HepG2 (cell line): Measurements from ENCODE around the gene PITX3. TPM values are rescaled to one million over a fixed set of nuclear protein-coding genes. Genes with fewer than 3 reads are reported as not detected.

Source experiments
- ARID2 ChIP-seq: sonication (generic); formaldehyde crosslinking; IDR thresholded peaks from 2 replicates; pipeline ENCODE4 v1.8.1; 2022; ENCODE audit warnings: mild to moderate bottlenecking, missing genetic modification reagents, borderline replicate concordance
- DNMT3B ChIP-seq: conservative IDR thresholded peaks from 2 replicates; pipeline ENCODE4 v1.6.1; 2016; ENCODE audit warnings: missing biosample characterization, control low read depth
- KLF9 ChIP-seq: IDR thresholded peaks from 2 replicates; pipeline ENCODE4 v1.6.1; 2016; ENCODE audit warnings: low read depth
- MAZ ChIP-seq, 2 experiments: sonication (generic) in 1 of 2; formaldehyde crosslinking in 1 of 2; IDR thresholded peaks; 2 replicates each; pipeline versions ENCODE4 v1.5.0 to v1.6.1; 2012 to 2020; ENCODE audit warnings: low read depth in 2 of 2, mild to moderate bottlenecking in 2 of 2, borderline replicate concordance in 1 of 2, improper control_type of control experiment in 1 of 2, low read length in 1 of 2, missing genetic modification reagents in 1 of 2, moderate library complexity in 1 of 2
- MTA1 ChIP-seq: sonication (generic); formaldehyde crosslinking; IDR thresholded peaks from 2 replicates; pipeline ENCODE4 v1.4.0; 2020; ENCODE audit warnings: missing genetic modification reagents, mild to moderate bottlenecking, borderline replicate concordance
- NCOA5 ChIP-seq: sonication (generic); formaldehyde crosslinking; IDR thresholded peaks from 2 replicates; pipeline ENCODE4 v1.4.0; 2020; ENCODE audit warnings: missing genetic modification reagents
- ZNF251 ChIP-seq: sonication (generic); formaldehyde crosslinking; IDR thresholded peaks from 2 replicates; pipeline ENCODE4 v1.9.0; 2021; ENCODE audit warnings: mild to moderate bottlenecking, missing genetic modification reagents
- ZNF44 ChIP-seq: sonication (generic); formaldehyde crosslinking; IDR thresholded peaks from 2 replicates; pipeline ENCODE4 v1.5.1; 2020; ENCODE audit warnings: mild to moderate bottlenecking, missing genetic modification reagents
- ZSCAN29 ChIP-seq: sonication (generic); formaldehyde crosslinking; conservative IDR thresholded peaks from 2 replicates; pipeline ENCODE4 v1.4.0; 2020; ENCODE audit warnings: mild to moderate bottlenecking, missing genetic modification reagents
- polyA plus RNA-seq, 8 experiments: library from polyadenylated mRNA; depleted of rRNA in 3 of 8; stranded (reverse) in 7 of 8; unstranded in 1 of 8; fragments of >200 nt; fragmentation: Illumina TruSeq in 4 of 8; extraction: Trizol in 4 of 8; gene quantifications; 2 replicates each; pipeline versions ENCODE4 v1.2.1 to v1.2.3, GENCODE V29; 2011 to 2016; ENCODE audit warnings: low read depth in 4 of 8, missing spikeins in 1 of 8, mixed read lengths in 1 of 8; ENCODE audit not compliant: insufficient read depth in 1 of 8
- total RNA-seq, 5 experiments: library from RNA; depleted of rRNA; stranded (reverse); fragments of >200 nt; fragmentation: Illumina TruSeq; extraction: Trizol; gene quantifications; 2 replicates each; pipeline ENCODE4 v1.2.3, GENCODE V29; 2016; ENCODE audit warnings: low read depth in 1 of 5
- TF ChIP-seq, protein P1 (sequence below): IDR thresholded peaks from 2 replicates; pipeline ENCODE4 v1.6.1; 2016; ENCODE audit warnings: mild to moderate bottlenecking
- TF ChIP-seq, protein P2 (sequence below): IDR thresholded peaks from 2 replicates; pipeline ENCODE4 v1.6.1; 2016
- TF ChIP-seq, protein P3 (sequence below): sonication (generic); formaldehyde crosslinking; IDR thresholded peaks from 2 replicates; pipeline ENCODE4 v1.9.0; 2022; ENCODE audit warnings: missing genetic modification reagents, mild to moderate bottlenecking, borderline replicate concordance
- TF ChIP-seq, protein P4 (sequence below): sonication (generic); formaldehyde crosslinking; IDR thresholded peaks from 2 replicates; pipeline ENCODE4 v1.8.1; 2022; ENCODE audit warnings: low read depth, mild to moderate bottlenecking, missing genetic modification reagents
- TF ChIP-seq, protein P5 (sequence below): sonication (generic); formaldehyde crosslinking; IDR thresholded peaks from 2 replicates; pipeline ENCODE4 v1.4.0; 2020; ENCODE audit warnings: missing genetic modification reagents
- TF ChIP-seq, protein P6 (sequence below): IDR thresholded peaks from 2 replicates; pipeline ENCODE4 v1.6.1; 2016
- TF ChIP-seq, protein P7 (sequence below): sonication (generic); formaldehyde crosslinking; IDR thresholded peaks from 2 replicates; pipeline ENCODE4 v1.8.0; 2022; ENCODE audit warnings: mild to moderate bottlenecking, missing genetic modification reagents, moderate library complexity
- TF ChIP-seq, protein P8 (sequence below): sonication (generic); formaldehyde crosslinking; IDR thresholded peaks from 2 replicates; pipeline ENCODE4 v1.8.0; 2022; ENCODE audit warnings: mild to moderate bottlenecking, missing genetic modification reagents, borderline replicate concordance

PITX3 gene
- total and polyA plus RNA-seq, 2 of the 13 experiments (the other 11 are each of a cell fraction or from before 2014, with no cell fraction given): not detected

DNA sequence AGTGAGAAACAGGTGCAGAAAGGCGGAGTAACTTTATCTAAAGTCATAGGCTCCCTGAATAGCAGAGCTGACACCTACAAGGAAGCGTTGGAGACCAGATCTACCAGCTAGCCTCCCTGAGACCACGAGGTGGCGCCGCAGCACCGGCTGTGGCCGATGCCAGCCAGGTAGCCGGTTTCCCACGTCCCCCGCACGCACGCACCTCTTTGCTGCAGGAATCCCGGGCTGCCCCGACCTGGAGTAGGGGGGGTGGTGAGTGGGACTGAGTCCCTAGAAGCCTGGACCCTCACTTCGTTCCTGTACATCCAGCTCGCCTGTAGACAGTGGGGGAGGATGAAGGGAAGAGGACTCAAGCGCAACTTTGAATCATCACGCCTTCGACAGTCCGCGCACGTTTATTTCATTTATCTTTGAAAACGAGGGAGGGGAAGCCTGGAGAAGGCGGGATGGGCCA lies 11.5 kb downstream of the PITX3 start (continued):
- TF ChIP-seq, protein P1, sequence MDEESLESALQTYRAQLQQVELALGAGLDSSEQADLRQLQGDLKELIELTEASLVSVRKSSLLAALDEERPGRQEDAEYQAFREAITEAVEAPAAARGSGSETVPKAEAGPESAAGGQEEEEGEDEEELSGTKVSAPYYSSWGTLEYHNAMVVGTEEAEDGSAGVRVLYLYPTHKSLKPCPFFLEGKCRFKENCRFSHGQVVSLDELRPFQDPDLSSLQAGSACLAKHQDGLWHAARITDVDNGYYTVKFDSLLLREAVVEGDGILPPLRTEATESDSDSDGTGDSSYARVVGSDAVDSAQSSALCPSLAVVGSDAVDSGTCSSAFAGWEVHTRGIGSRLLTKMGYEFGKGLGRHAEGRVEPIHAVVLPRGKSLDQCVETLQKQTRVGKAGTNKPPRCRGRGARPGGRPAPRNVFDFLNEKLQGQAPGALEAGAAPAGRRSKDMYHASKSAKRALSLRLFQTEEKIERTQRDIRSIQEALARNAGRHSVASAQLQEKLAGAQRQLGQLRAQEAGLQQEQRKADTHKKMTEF (CRISPR knock-in tag): peak; percentile 44; the same call in 1 of the 2 replicates
- TF ChIP-seq ARID2 (CRISPR knock-in tag): no peak
- TF ChIP-seq, protein P2, sequence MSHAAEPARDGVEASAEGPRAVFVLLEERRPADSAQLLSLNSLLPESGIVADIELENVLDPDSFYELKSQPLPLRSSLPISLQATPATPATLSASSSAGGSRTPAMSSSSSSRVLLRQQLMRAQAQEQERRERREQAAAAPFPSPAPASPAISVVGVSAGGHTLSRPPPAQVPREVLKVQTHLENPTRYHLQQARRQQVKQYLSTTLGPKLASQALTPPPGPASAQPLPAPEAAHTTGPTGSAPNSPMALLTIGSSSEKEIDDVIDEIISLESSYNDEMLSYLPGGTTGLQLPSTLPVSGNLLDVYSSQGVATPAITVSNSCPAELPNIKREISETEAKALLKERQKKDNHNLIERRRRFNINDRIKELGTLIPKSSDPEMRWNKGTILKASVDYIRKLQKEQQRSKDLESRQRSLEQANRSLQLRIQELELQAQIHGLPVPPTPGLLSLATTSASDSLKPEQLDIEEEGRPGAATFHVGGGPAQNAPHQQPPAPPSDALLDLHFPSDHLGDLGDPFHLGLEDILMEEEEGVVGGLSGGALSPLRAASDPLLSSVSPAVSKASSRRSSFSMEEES (CRISPR knock-in tag): no peak
- no peak for TF ChIP-seq ZSCAN29 (CRISPR knock-in tag)
- TF ChIP-seq MTA1 (CRISPR knock-in tag): peak; percentile 28; the same call in 1 of the 2 replicates
- no peak for TF ChIP-seq NCOA5
- TF ChIP-seq, protein P3, sequence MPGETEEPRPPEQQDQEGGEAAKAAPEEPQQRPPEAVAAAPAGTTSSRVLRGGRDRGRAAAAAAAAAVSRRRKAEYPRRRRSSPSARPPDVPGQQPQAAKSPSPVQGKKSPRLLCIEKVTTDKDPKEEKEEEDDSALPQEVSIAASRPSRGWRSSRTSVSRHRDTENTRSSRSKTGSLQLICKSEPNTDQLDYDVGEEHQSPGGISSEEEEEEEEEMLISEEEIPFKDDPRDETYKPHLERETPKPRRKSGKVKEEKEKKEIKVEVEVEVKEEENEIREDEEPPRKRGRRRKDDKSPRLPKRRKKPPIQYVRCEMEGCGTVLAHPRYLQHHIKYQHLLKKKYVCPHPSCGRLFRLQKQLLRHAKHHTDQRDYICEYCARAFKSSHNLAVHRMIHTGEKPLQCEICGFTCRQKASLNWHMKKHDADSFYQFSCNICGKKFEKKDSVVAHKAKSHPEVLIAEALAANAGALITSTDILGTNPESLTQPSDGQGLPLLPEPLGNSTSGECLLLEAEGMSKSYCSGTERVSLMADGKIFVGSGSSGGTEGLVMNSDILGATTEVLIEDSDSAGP (CRISPR knock-in tag): peak; percentile 52; the same call in 1 of the 2 replicates
- no peak for TF ChIP-seq DNMT3B (CRISPR knock-in tag)
- TF ChIP-seq, protein P4, sequence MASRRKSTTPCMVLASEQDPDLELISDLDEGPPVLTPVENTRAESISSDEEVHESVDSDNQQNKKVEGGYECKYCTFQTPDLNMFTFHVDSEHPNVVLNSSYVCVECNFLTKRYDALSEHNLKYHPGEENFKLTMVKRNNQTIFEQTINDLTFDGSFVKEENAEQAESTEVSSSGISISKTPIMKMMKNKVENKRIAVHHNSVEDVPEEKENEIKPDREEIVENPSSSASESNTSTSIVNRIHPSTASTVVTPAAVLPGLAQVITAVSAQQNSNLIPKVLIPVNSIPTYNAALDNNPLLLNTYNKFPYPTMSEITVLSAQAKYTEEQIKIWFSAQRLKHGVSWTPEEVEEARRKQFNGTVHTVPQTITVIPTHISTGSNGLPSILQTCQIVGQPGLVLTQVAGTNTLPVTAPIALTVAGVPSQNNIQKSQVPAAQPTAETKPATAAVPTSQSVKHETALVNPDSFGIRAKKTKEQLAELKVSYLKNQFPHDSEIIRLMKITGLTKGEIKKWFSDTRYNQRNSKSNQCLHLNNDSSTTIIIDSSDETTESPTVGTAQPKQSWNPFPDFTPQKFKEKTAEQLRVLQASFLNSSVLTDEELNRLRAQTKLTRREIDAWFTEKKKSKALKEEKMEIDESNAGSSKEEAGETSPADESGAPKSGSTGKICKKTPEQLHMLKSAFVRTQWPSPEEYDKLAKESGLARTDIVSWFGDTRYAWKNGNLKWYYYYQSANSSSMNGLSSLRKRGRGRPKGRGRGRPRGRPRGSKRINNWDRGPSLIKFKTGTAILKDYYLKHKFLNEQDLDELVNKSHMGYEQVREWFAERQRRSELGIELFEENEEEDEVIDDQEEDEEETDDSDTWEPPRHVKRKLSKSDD (CRISPR knock-in tag): no peak
- TF ChIP-seq, protein P5, sequence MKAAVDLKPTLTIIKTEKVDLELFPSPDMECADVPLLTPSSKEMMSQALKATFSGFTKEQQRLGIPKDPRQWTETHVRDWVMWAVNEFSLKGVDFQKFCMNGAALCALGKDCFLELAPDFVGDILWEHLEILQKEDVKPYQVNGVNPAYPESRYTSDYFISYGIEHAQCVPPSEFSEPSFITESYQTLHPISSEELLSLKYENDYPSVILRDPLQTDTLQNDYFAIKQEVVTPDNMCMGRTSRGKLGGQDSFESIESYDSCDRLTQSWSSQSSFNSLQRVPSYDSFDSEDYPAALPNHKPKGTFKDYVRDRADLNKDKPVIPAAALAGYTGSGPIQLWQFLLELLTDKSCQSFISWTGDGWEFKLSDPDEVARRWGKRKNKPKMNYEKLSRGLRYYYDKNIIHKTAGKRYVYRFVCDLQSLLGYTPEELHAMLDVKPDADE (CRISPR knock-in tag): no peak
- TF ChIP-seq MAZ (IDR thresholded peaks at IDR 0.05; ENCODE audit: borderline replicate concordance, low read depth, low read length): no peak
- no peak for TF ChIP-seq MAZ (CRISPR knock-in tag; IDR thresholded peaks at IDR 0.05; ENCODE audit: low read depth)
- TF ChIP-seq, protein P6, sequence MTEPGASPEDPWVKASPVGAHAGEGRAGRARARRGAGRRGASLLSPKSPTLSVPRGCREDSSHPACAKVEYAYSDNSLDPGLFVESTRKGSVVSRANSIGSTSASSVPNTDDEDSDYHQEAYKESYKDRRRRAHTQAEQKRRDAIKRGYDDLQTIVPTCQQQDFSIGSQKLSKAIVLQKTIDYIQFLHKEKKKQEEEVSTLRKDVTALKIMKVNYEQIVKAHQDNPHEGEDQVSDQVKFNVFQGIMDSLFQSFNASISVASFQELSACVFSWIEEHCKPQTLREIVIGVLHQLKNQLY (CRISPR knock-in tag): no peak
- no peak for TF ChIP-seq KLF9 (CRISPR knock-in tag)
- no peak for TF ChIP-seq ZNF251 (CRISPR knock-in tag)
- TF ChIP-seq, protein P7, sequence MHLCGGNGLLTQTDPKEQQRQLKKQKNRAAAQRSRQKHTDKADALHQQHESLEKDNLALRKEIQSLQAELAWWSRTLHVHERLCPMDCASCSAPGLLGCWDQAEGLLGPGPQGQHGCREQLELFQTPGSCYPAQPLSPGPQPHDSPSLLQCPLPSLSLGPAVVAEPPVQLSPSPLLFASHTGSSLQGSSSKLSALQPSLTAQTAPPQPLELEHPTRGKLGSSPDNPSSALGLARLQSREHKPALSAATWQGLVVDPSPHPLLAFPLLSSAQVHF: no peak
- 0 out of 2 replicates have a peak, but pooled peaks have one; percentile 53 for TF ChIP-seq ZNF44 (CRISPR knock-in tag)
- TF ChIP-seq, protein P8, sequence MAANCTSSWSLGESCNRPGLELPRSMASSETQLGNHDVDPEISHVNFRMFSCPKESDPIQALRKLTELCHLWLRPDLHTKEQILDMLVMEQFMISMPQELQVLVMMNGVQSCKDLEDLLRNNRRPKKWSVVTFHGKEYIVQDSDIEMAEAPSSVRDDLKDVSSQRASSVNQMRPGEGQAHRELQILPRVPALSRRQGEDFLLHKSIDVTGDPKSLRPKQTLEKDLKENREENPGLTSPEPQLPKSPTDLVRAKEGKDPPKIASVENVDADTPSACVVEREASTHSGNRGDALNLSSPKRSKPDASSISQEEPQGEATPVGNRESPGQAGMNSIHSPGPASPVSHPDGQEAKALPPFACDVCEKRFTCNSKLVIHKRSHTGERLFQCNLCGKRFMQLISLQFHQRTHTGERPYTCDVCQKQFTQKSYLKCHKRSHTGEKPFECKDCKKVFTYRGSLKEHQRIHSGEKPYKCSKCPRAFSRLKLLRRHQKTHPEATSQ (CRISPR knock-in tag): no peak
